GM12878 (cell line): ENCODE data around the gene PPIF. TPM values are rescaled to one million over a fixed set of nuclear protein-coding genes. Genes with fewer than 3 reads are reported as not detected.
A peak's percentile ranks its signal among the peaks of the same experiment; 100 is the strongest.

ENCODE experiments used
- ATAC-seq: fragments of 200-7000 bp; cut with Tn5 transposase; 3 replicates; pipeline ENCODE4 v1.9.1; 2020; ENCODE audit warnings: mild to moderate bottlenecking, moderate library complexity
- BruUV-seq: library from RNA; stranded (reverse); fragments of 400-500 nt; replicated peaks from 2 replicates; lab custom pipeline; 2021; lab: Mats Ljungman, UMichigan
- CTCF ChIA-PET: fragments of 300-600 bp; sonication (Branson Sonifier 250); formaldehyde crosslinking; extraction: SDS; loops from one replicate; lab custom pipeline; 2021; ENCODE audit warnings: inconsistent platforms; lab: Yijun Ruan, JAX
- POLR2A ChIA-PET: fragments of 350-600 bp; formaldehyde crosslinking; extraction: SDS; loops from one replicate; lab custom pipeline; 2021; ENCODE audit warnings: inconsistent platforms; lab: Charles Lee
- RAD21 ChIA-PET: fragments of 300-600 bp; sonication (Branson Sonifier 250); formaldehyde crosslinking; loops from one replicate; lab custom pipeline; 2023; ENCODE audit warnings: antibody characterized with exemption; ENCODE audit not compliant: unreplicated experiment; lab: Charles Lee
- SMC1A ChIA-PET: fragments of 300-600 bp; sonication (Branson Sonifier 250); formaldehyde crosslinking; loops from one replicate; lab custom pipeline; 2023; ENCODE audit not compliant: unreplicated experiment, uncharacterized antibody; lab: Charles Lee
- DNase-seq: peaks from one replicate; pipeline ENCODE4 v3.0.0-alpha.2; 2011; ENCODE audit warnings: low read depth, low spot score
- FAIRE-seq: peaks from 3 replicates; lab custom pipeline; 2011; peaks lifted over from hg19 to GRCh38; lab: Jason Lieb, UNC
- H2AFZ ChIP-seq: 2 replicates; pipeline ENCODE4 v1.6.0; 2011; ENCODE audit warnings: low read depth, low read length, control low read depth; ENCODE audit not compliant: control insufficient read depth
- H3K27ac ChIP-seq: 2 replicates; pipeline ENCODE4 v1.5.1; 2011; ENCODE audit warnings: control low read depth; ENCODE audit not compliant: control insufficient read depth, insufficient read depth
- H3K27me3 ChIP-seq, 2 experiments: replicated peaks in 1 of 2; 2 replicates each; pipeline versions ENCODE4 v1.6.0 to v1.6.1; 2011; ENCODE audit warnings: low read length in 1 of 2; ENCODE audit not compliant: control insufficient read depth in 2 of 2, insufficient read depth in 2 of 2
- H3K36me3 ChIP-seq, 2 experiments: 2 replicates each; pipeline ENCODE4 v1.5.1; 2011; ENCODE audit warnings: low read length in 1 of 2; ENCODE audit not compliant: control insufficient read depth in 2 of 2, insufficient read depth in 2 of 2
- H3K4me1 ChIP-seq: 2 replicates; pipeline ENCODE4 v1.6.1; 2011; ENCODE audit warnings: mild to moderate bottlenecking, low read length, moderate library complexity, mixed read lengths; ENCODE audit not compliant: control insufficient read depth, insufficient read depth
- H3K4me2 ChIP-seq: 2 replicates; pipeline ENCODE4 v1.6.0; 2011; ENCODE audit warnings: control low read depth; ENCODE audit not compliant: control insufficient read depth, insufficient read depth
- H3K4me3 ChIP-seq: fragments of 200-600 bp; sonication (generic); 2 replicates; pipeline ENCODE4 v1.5.1; 2016
- H3K79me2 ChIP-seq: 2 replicates; pipeline ENCODE4 v1.6.0; 2011; ENCODE audit warnings: low read length; ENCODE audit not compliant: control insufficient read depth, insufficient read depth
- H3K9ac ChIP-seq: 2 replicates; pipeline ENCODE4 v1.8.0; 2011; ENCODE audit warnings: low read length, control low read depth, mixed read lengths; ENCODE audit not compliant: control insufficient read depth, insufficient read depth
- H3K9me3 ChIP-seq: replicated peaks from 3 replicates; pipeline ENCODE4 v1.5.1; 2011; ENCODE audit warnings: mild to moderate bottlenecking, low read length; ENCODE audit not compliant: control insufficient read depth, insufficient read depth
- H4K20me1 ChIP-seq: 2 replicates; pipeline ENCODE4 v1.6.0; 2011; ENCODE audit not compliant: control insufficient read depth, insufficient read depth
- CBFB ChIP-seq: IDR thresholded peaks from 2 replicates; pipeline ENCODE4 v1.6.1; 2016; ENCODE audit warnings: antibody characterized with exemption, low read depth
- CREB1 ChIP-seq: IDR thresholded peaks from 2 replicates; pipeline ENCODE4 v1.6.1; 2012; ENCODE audit warnings: low read depth, mild to moderate bottlenecking, inconsistent platforms
- CTCF ChIP-seq, 3 experiments: IDR thresholded peaks in 2 of 3; conservative IDR thresholded peaks in 1 of 3; 2 replicates each; pipeline ENCODE4 v1.5.1; 2011; ENCODE audit warnings: low read depth in 3 of 3, low read length in 3 of 3, mild to moderate bottlenecking in 3 of 3, control low read depth in 2 of 3, moderate library complexity in 2 of 3, inconsistent platforms in 1 of 3, mixed read lengths in 1 of 3; ENCODE audit not compliant: control insufficient read depth in 2 of 3, insufficient read depth in 1 of 3; ENCODE audit errors: extremely low read depth in 1 of 3
- DPF2 ChIP-seq: fragments of 450-650 bp; IDR thresholded peaks from 2 replicates; pipeline ENCODE4 v1.6.1; 2017; ENCODE audit warnings: mild to moderate bottlenecking
- MXI1 ChIP-seq: fragments of 150-350 bp; IDR thresholded peaks from 2 replicates; pipeline ENCODE4 v1.6.1; 2011; ENCODE audit warnings: low read depth, mild to moderate bottlenecking, inconsistent platforms, low read length, improper control_type of control experiment
- POLR2AphosphoS2 ChIP-seq: IDR thresholded peaks from 2 replicates; pipeline ENCODE4 v1.6.1; 2011; ENCODE audit warnings: low read depth, mild to moderate bottlenecking, low read length, improper control_type of control experiment, moderate library complexity
- SMC3 ChIP-seq: IDR thresholded peaks from 2 replicates; pipeline ENCODE4 v1.6.1; 2011; ENCODE audit warnings: low read length, improper control_type of control experiment, borderline replicate concordance
- SREBF1 ChIP-seq: IDR thresholded peaks from 2 replicates; pipeline ENCODE4 v1.6.1; 2012; ENCODE audit warnings: mild to moderate bottlenecking, low read length
- TCF12 ChIP-seq: IDR thresholded peaks from 2 replicates; pipeline ENCODE4 v1.6.1; 2011; ENCODE audit warnings: low read depth, mild to moderate bottlenecking, low read length
- WGBS: methylation state at CpG from one replicate; pipeline ENCODE4 v1.1.6; 2016; ENCODE audit warnings: low lambda C conversion rate; ENCODE audit not compliant: insufficient replicate concordance, insufficient coverage; ENCODE audit errors: missing lambda C conversion rate; 5-methylcytosine and 5-hydroxymethylcytosine counted together
- in situ Hi-C: fragments of 300-500 bp; cut with MboI; formaldehyde crosslinking; loops from 9 replicates; pipeline ENCODE4 v1.14.3; 2018; ENCODE audit warnings: mixed read lengths
- intact Hi-C: fragments of 100-400 bp; cut with micrococcal nuclease; formaldehyde crosslinking; loops from one replicate; pipeline ENCODE4 v1.14.2; 2022; ENCODE audit not compliant: unreplicated experiment
- polyA plus RNA-seq, 11 experiments: library from polyadenylated mRNA; depleted of rRNA in 4 of 11; unstranded in 6 of 11; stranded (reverse) in 5 of 11; fragments of >200 nt; fragmentation: Nextera tagmentation in 4 of 11; fragmentation: Illumina TruSeq in 1 of 11; extraction: Ambion mirVana in 4 of 11; extraction: Trizol in 1 of 11; gene quantifications; 1 replicate in 1 of 11; 2 replicates in 10 of 11; pipeline versions ENCODE4 v1.2.1 to v1.2.3, GENCODE V29; 2011 to 2016; ENCODE audit warnings: inconsistent platforms in 2 of 11, missing spikeins in 2 of 11, low read depth in 1 of 11
- total RNA-seq, 4 experiments: library from RNA; depleted of rRNA in 3 of 4; stranded (reverse); fragments of >200 nt in 3 of 4; fragmentation: Illumina TruSeq in 1 of 4; extraction: Trizol in 1 of 4; gene quantifications; 2 replicates each; pipeline versions ENCODE4 v1.2.1 to v1.2.3, GENCODE V29; 2013 to 2021

Gene PPIF
- total and polyA plus RNA-seq, 10 of the 15 experiments (the other 5 are each of a cell fraction or from before 2014, with no cell fraction given), result 28.8 to 180 (median 128) TPM

- no peak for FAIRE-seq
- no peak overlapping the region for H3K9ac ChIP-seq
- in situ Hi-C loops, result no loop called here
Observed at GRCh38 chr10:79390551-79391229, 43.4 kb downstream of the PPIF start.

More at GRCh38 chr10:79390551-79391229, 43.4 kb downstream of the PPIF start:
- H3K79me2 ChIP-seq, result no peaks in the 10 kb centered on the region
- intact Hi-C loops, result no loop called here
- WGBS, result 44% methylated on average over 15 of the region's 16 CpGs
- no peak overlapping the region for H3K27ac ChIP-seq
- ATAC-seq (peak; percentile 13; the same call in 2 of the 3 replicates), DNase-seq (no peak)
- no peaks in the 10 kb centered on the region for H3K36me3 ChIP-seq
- no TSS peak for BruUV-seq
- RAD21 ChIA-PET, result interaction anchor here (0.9 to 1.5 kb wide), 3 partner anchors 16 to 97 kb away, joined by 3 to 4 read pairs (median 3); no protein-coding TSS in a partner anchor
- H3K4me3 ChIP-seq, result no peak overlapping the region
- H4K20me1 ChIP-seq, result no peaks in the 10 kb centered on the region
- H3K4me1 ChIP-seq, result peaks cover 6% of the 10 kb centered on the region; the same call in 1 of the 2 replicates
- H3K9me3 ChIP-seq, result no peaks in the 10 kb centered on the region
- no peaks in the 10 kb centered on the region; a peak in 1 of 4 replicates for H3K27me3 ChIP-seq
- no peak overlapping the region for H2AFZ ChIP-seq
- POLR2A ChIA-PET, result no interaction called here
- TF ChIP-seq CREB1, result no peak
- no peak for TF ChIP-seq SMC3
- no peak for TF ChIP-seq CBFB
- no peak for TF ChIP-seq POLR2AphosphoS2
- no peak for TF ChIP-seq SREBF1
- no peak for TF ChIP-seq TCF12
- peak in 1 of 3 experiments; percentile 7; a peak in 1 of 6 replicates for TF ChIP-seq CTCF (IDR thresholded peaks at IDR 0.05 in 2 of 3, conservative IDR thresholded peaks at IDR 0.05 in 1 of 3; ENCODE audit: control insufficient read depth in 2 of 3, extremely low read depth in 1 of 3, insufficient read depth in 1 of 3, low read depth in 3 of 3, low read length in 3 of 3)
- TF ChIP-seq DPF2, result no peak
- TF ChIP-seq MXI1, result no peak
- H3K4me2 ChIP-seq, result no peak overlapping the region
- CTCF ChIA-PET, result interaction anchor here (1.1 to 4.1 kb wide), 2 partner anchors 17 to 46 kb away, joined by 3 to 25 read pairs; no protein-coding TSS in a partner anchor
- SMC1A ChIA-PET, result no interaction called here
